Muscle of leg (tissue), 11 donors: ENCODE data around the gene ELF4. TPM values are rescaled to one million over a fixed set of nuclear protein-coding genes. Genes with fewer than 3 reads are reported as not detected.

Experiments
- DNase-seq: peaks from one replicate; pipeline ENCODE4 v3.0.0; 2013
- H3K27ac ChIP-seq: one replicate; pipeline ENCODE4 v1.5.1; 2013; ENCODE audit warnings: mild to moderate bottlenecking, low read length, control low read depth
- H3K27me3 ChIP-seq: one replicate; pipeline ENCODE4 v1.6.1; 2013; ENCODE audit warnings: low read length; ENCODE audit not compliant: control insufficient read depth, insufficient read depth
- H3K36me3 ChIP-seq: one replicate; pipeline ENCODE4 v1.6.1; 2013; ENCODE audit warnings: low read length; ENCODE audit not compliant: control insufficient read depth, insufficient read depth
- H3K4me1 ChIP-seq: one replicate; pipeline ENCODE4 v1.6.1; 2013; ENCODE audit warnings: low read length; ENCODE audit not compliant: control insufficient read depth, insufficient read depth
- H3K4me3 ChIP-seq: one replicate; pipeline ENCODE4 v1.5.1; 2013; ENCODE audit warnings: low read length, control low read depth
- H3K9me3 ChIP-seq: replicated peaks from 2 replicates; pipeline ENCODE4 v1.6.1; 2013; ENCODE audit warnings: low read depth, low read length; ENCODE audit not compliant: control insufficient read depth
- WGBS: methylation state at CpG from one replicate; pipeline ENCODE4 v1.1.5; 2013; ENCODE audit warnings: missing lambda C conversion rate; ENCODE audit not compliant: insufficient coverage; 5-methylcytosine and 5-hydroxymethylcytosine counted together
- polyA plus RNA-seq, 8 donors: library from polyadenylated mRNA; unstranded; fragments of 120-200 nt; gene quantifications; one replicate each; pipeline versions ENCODE4 v1.2.1 to v1.2.3, GENCODE V29; 2013; ENCODE audit warnings: inconsistent platforms in 1 of 8, low replicate concordance in 1 of 8; ENCODE audit not compliant: insufficient read length in 8 of 8, insufficient read depth in 1 of 8
- total RNA-seq: library from RNA; stranded (reverse); fragments of 120-200 nt; gene quantifications from one replicate; pipeline ENCODE4 v1.2.4, GENCODE V29; 2013

The ELF4 gene
- total and polyA plus RNA-seq, 9 donors, result 6.9 to 16.9 (median 10.8) TPM

GRCh38 chrX:130025256-130025655 is 85.0 kb downstream of the ELF4 start:
- Histone ChIP-seq H3K27me3 (peaks cover 17% of the 10 kb centered on the region), H3K4me3 (no peak overlapping the region), H3K9me3 (no peaks in the 10 kb centered on the region), H3K36me3 (peaks cover 73% of the 10 kb centered on the region), H3K4me1 (peaks cover 2% of the 10 kb centered on the region), H3K27ac (no peak overlapping the region)
- WGBS, result 77% methylated on average over 19 of the region's 19 CpGs
- DNase-seq, result no peak

GRCh38 chrX:130024127-130024526 is 86.2 kb downstream of the ELF4 start:
- Histone ChIP-seq H3K36me3 (peaks cover 62% of the 10 kb centered on the region), H3K27ac (no peak overlapping the region), H3K9me3 (no peaks in the 10 kb centered on the region), H3K4me1 (peaks cover 4% of the 10 kb centered on the region), H3K27me3 (peaks cover 17% of the 10 kb centered on the region), H3K4me3 (no peak overlapping the region)
- DNase-seq, result peak; percentile 74
- WGBS, result 40% methylated on average over 9 of the region's 9 CpGs

- Histone ChIP-seq H3K9me3 (no peaks in the 10 kb centered on the region), H3K36me3 (peaks cover 41% of the 10 kb centered on the region), H3K4me3 (no peak overlapping the region), H3K4me1 (peaks cover 6% of the 10 kb centered on the region), H3K27me3 (peaks cover 11% of the 10 kb centered on the region), H3K27ac (no peak overlapping the region)
- DNase-seq, result no peak
- 87% methylated on average over 10 of the region's 15 CpGs for WGBS
Measured at GRCh38 chrX:130020661-130021324, 89.5 kb downstream of the ELF4 start.

- Histone ChIP-seq H3K4me1 (peaks cover 4% of the 10 kb centered on the region), H3K36me3 (peaks cover 36% of the 10 kb centered on the region), H3K4me3 (no peak overlapping the region), H3K27ac (no peak overlapping the region), H3K27me3 (peaks cover 6% of the 10 kb centered on the region), H3K9me3 (no peaks in the 10 kb centered on the region)
- DNase-seq, result no peak
- WGBS, result 63% methylated on average over 1 of the region's 1 CpG
Measured at GRCh38 chrX:130018143-130018542, 92.2 kb downstream of the ELF4 start.

GRCh38 chrX:130015181-130015580 is 95.1 kb downstream of the ELF4 start:
- DNase-seq, result no peak
- H3K27ac ChIP-seq, result no peak overlapping the region
- H3K27me3 ChIP-seq, result peaks cover 6% of the 10 kb centered on the region
- no peak overlapping the region for H3K4me3 ChIP-seq
- 89% methylated on average over 15 of the region's 15 CpGs for WGBS
- peaks cover 4% of the 10 kb centered on the region for H3K4me1 ChIP-seq
- no peaks in the 10 kb centered on the region for H3K9me3 ChIP-seq
- peaks cover 20% of the 10 kb centered on the region for H3K36me3 ChIP-seq

Other genes with a start within 250 kb of the ELF4 start
- gene UTP14A, start 204.3 kb downstream of the ELF4 start, total RNA-seq, result 18.3 TPM
- 10 to 100 TPM; 19.6 to 25.9 (median 23.2) TPM for gene UTP14A, start 204.3 kb downstream of the ELF4 start, polyA plus RNA-seq
- 4.3 TPM for gene BCORL1, start 127.9 kb downstream of the ELF4 start, total RNA-seq
- gene BCORL1, start 127.9 kb downstream of the ELF4 start, polyA plus RNA-seq, result 10 to 100 TPM; 12.2 to 21.3 (median 17.0) TPM
- gene AIFM1, start 55.3 kb upstream of the ELF4 start, total RNA-seq, result 14.1 TPM
- 10 to 100 TPM; 22.2 to 27.8 (median 25.0) TPM for gene AIFM1, start 55.3 kb upstream of the ELF4 start, polyA plus RNA-seq
- 0.49 TPM for gene RAB33A, start 61.5 kb upstream of the ELF4 start, total RNA-seq
- gene RAB33A, start 61.5 kb upstream of the ELF4 start, polyA plus RNA-seq, result under 1 TPM; 0.10 to 0.44 (median 0.25) TPM
- 5.8 TPM for gene ZNF280C, start 158.4 kb upstream of the ELF4 start, total RNA-seq
- gene ZNF280C, start 158.4 kb upstream of the ELF4 start, polyA plus RNA-seq, result 1 to 10 TPM; 3.9 to 8.3 (median 5.1) TPM
- gene SLC25A14, start 229.4 kb upstream of the ELF4 start, total RNA-seq, result 7.9 TPM
- gene SLC25A14, start 229.4 kb upstream of the ELF4 start, polyA plus RNA-seq, result 10 to 100 TPM in 4 of 8 donors, 1 to 10 TPM in 4; 7.2 to 11.1 (median 10.0) TPM